SK-N-MC (cell line): ENCODE results near the gene PEX3.

ENCODE experiments used
- DNase-seq: peaks from one replicate; pipeline ENCODE4 v3.0.0-alpha.2; 2011; ENCODE audit warnings: low read depth, low spot score
- H3K27ac ChIP-seq: fragments of 200-600 bp; sonication (generic); 2 replicates; pipeline ENCODE4 v1.5.1; 2016; ENCODE audit warnings: mixed run types
- H3K36me3 ChIP-seq: fragments of 200-600 bp; sonication (generic); 2 replicates; pipeline ENCODE4 v1.6.1; 2017; ENCODE audit warnings: antibody characterized with exemption, low read length, mixed read lengths; ENCODE audit not compliant: insufficient read depth
- H3K4me3 ChIP-seq: fragments of 200-600 bp; sonication (generic); 2 replicates; pipeline ENCODE4 v1.5.1; 2016
- H3K9ac ChIP-seq: fragments of 200-600 bp; sonication (generic); 2 replicates; pipeline ENCODE4 v1.8.0; 2017; ENCODE audit warnings: mixed run types, mixed read lengths; ENCODE audit not compliant: insufficient read length
- H3K9me3 ChIP-seq: fragments of 200-600 bp; sonication (generic); 2 replicates; pipeline ENCODE4 v1.6.1; 2017; ENCODE audit warnings: low read depth, mild to moderate bottlenecking, antibody characterized with exemption, low read length, moderate library complexity, mixed read lengths
- EZH2 ChIP-seq: fragments of 200-600 bp; sonication (generic); IDR thresholded peaks from one replicate; pipeline ENCODE4 v1.6.1; 2017; ENCODE audit warnings: antibody characterized with exemption
- FOXP2 ChIP-seq: optimal IDR thresholded peaks from 2 replicates; pipeline ENCODE3; 2011; ENCODE audit warnings: mild to moderate bottlenecking, moderate library complexity; ENCODE audit not compliant: insufficient read depth; ENCODE audit errors: extremely low read length, control extremely low read depth
- POLR2AphosphoS5 ChIP-seq: IDR thresholded peaks from 2 replicates; pipeline ENCODE4 v1.6.1; 2012; ENCODE audit warnings: mild to moderate bottlenecking, low read depth, low read length, borderline replicate concordance

PEX3 gene, protein sequence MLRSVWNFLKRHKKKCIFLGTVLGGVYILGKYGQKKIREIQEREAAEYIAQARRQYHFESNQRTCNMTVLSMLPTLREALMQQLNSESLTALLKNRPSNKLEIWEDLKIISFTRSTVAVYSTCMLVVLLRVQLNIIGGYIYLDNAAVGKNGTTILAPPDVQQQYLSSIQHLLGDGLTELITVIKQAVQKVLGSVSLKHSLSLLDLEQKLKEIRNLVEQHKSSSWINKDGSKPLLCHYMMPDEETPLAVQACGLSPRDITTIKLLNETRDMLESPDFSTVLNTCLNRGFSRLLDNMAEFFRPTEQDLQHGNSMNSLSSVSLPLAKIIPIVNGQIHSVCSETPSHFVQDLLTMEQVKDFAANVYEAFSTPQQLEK

GRCh38 chr6:143450453-143451371 lies at the start of gene PEX3, which contains the start of gene ADAT2:
TSS of gene PEX3 (plus strand) at chr6:143450805. CDS start at chr6:143451043, 238 bp downstream.
TSS of gene ADAT2 (minus strand) at chr6:143450695. CDS start at chr6:143450658, 37 bp downstream.
- TF ChIP-seq FOXP2 (peak; percentile 88), EZH2 (no peak), POLR2AphosphoS5 (peak; percentile 96)
- H3K9me3 ChIP-seq, result no peaks in the 10 kb centered on the region
- H3K9ac ChIP-seq, result peak within 1 kb of the TSS; percentile 95
- peak within 1 kb of the TSS; percentile 83 for H3K4me3 ChIP-seq
- H3K27ac ChIP-seq, result no peak within 1 kb of the TSS
- peak; percentile 64 for DNase-seq
- no peaks in the 10 kb centered on the region; the same call in 1 of the 2 replicates for H3K36me3 ChIP-seq

GRCh38 chr6:143401068-143401446 lies 49.5 kb upstream of the PEX3 start:
- no peaks in the 10 kb centered on the region for H3K36me3 ChIP-seq
- DNase-seq, result no peak
- no peak overlapping the region for H3K4me3 ChIP-seq
- no peak for TF ChIP-seq POLR2AphosphoS5
- no peak for TF ChIP-seq EZH2
- no peak for TF ChIP-seq FOXP2
- no peak overlapping the region for H3K9ac ChIP-seq
- H3K9me3 ChIP-seq, result no peaks in the 10 kb centered on the region
- no peak overlapping the region for H3K27ac ChIP-seq

DNA sequence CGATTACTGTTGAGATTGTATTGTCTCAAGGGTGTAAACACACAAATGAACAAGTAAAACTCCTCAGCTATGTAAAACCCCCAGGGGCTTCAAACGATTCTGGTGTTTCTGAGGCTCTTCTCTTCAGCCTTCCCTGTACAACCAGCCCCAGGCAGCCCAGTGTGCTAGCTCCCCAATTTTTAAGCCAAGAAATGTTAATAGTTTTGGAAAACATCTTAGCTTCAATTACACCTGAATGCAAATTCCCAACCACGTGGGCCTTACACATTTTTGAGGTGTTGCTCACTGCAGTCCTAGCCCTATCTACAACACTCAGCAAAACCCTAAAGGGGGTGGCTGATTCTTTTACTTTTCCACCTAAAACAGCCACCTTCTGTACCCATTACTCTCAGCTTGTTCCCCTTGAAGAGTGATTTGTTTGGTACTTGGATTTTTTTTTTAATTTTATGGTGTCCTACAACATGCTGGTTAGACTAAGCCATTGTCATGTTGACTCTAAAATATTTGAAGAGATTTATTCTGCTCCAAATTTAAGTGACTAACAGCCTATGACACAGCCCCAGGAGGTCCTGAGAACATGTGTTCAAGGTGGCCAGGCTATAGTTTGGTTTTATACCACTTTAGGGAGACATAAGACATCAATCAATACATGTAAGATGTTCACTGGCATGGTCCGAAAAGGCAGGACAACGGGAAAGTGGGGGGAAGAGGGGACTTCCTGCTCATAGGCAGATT lies 48.8 kb upstream of the PEX3 start:
- no peak overlapping the region for H3K27ac ChIP-seq
- no peak overlapping the region for H3K4me3 ChIP-seq
- H3K9me3 ChIP-seq, result no peaks in the 10 kb centered on the region
- TF ChIP-seq EZH2 (no peak), FOXP2 (no peak)
- no peak overlapping the region for H3K9ac ChIP-seq
- DNase-seq, result no peak
- H3K36me3 ChIP-seq, result no peaks in the 10 kb centered on the region

GRCh38 chr6:143402721-143403336 lies 47.8 kb upstream of the PEX3 start:
- Histone ChIP-seq H3K36me3 (no peaks in the 10 kb centered on the region), H3K9me3 (no peaks in the 10 kb centered on the region), H3K4me3 (no peak overlapping the region), H3K9ac (no peak overlapping the region), H3K27ac (no peak overlapping the region)
- TF ChIP-seq POLR2AphosphoS5 (no peak), FOXP2 (no peak), EZH2 (no peak)
- DNase-seq, result no peak

- no peak for TF ChIP-seq EZH2
- no peak for TF ChIP-seq POLR2AphosphoS5
- no peak for DNase-seq
Measured at GRCh38 chr6:143405373-143406154, 45.0 kb upstream of the PEX3 start.

GRCh38 chr6:143406673-143407072 lies 43.9 kb upstream of the PEX3 start:
- TF ChIP-seq FOXP2, result no peak
- TF ChIP-seq EZH2, result no peak
- no peak for TF ChIP-seq POLR2AphosphoS5
- no peak overlapping the region for H3K4me3 ChIP-seq
- no peak overlapping the region for H3K27ac ChIP-seq
- DNase-seq, result no peak
- H3K9me3 ChIP-seq, result no peaks in the 10 kb centered on the region
- H3K9ac ChIP-seq, result no peak overlapping the region
- H3K36me3 ChIP-seq, result no peaks in the 10 kb centered on the region

More at GRCh38 chr6:143405373-143406154, 45.0 kb upstream of the PEX3 start:
- Histone ChIP-seq H3K27ac (no peak overlapping the region), H3K4me3 (no peak overlapping the region), H3K9me3 (no peaks in the 10 kb centered on the region), H3K9ac (no peak overlapping the region), H3K36me3 (no peaks in the 10 kb centered on the region)

GRCh38 chr6:143408151-143408786 lies 42.3 kb upstream of the PEX3 start:
- no peaks in the 10 kb centered on the region for H3K9me3 ChIP-seq
- H3K4me3 ChIP-seq, result no peak overlapping the region
- no peak overlapping the region for H3K27ac ChIP-seq
- no peak overlapping the region for H3K9ac ChIP-seq
- TF ChIP-seq FOXP2, result no peak
- no peak for TF ChIP-seq POLR2AphosphoS5
- TF ChIP-seq EZH2, result no peak
- no peak for DNase-seq
- H3K36me3 ChIP-seq, result no peaks in the 10 kb centered on the region
